Measurements from ENCODE around the gene DCANP1. TPM values are rescaled to one million over a fixed set of nuclear protein-coding genes. Genes with fewer than 3 reads are reported as not detected.

Gene DCANP1
- total RNA-seq, 1 donor from 2014 or later: not detected

Other genes with a start within 250 kb of the DCANP1 start
- gene MACROH2A1, start 48.1 kb downstream of the DCANP1 start, total RNA-seq: 150 and 169 TPM in 2 replicates
- gene TIFAB, start 5.0 kb upstream of the DCANP1 start, total RNA-seq: not detected in 2 replicates
- gene NEUROG1, start 88.6 kb upstream of the DCANP1 start, total RNA-seq: not detected in 2 replicates
- not detected in 2 replicates for gene CXCL14, start 131.6 kb upstream of the DCANP1 start, total RNA-seq